Measurements from ENCODE around the gene CIRBP. TPM values are rescaled to one million over a fixed set of nuclear protein-coding genes. Genes with fewer than 3 reads are reported as not detected.

Gene CIRBP
- total and polyA plus RNA-seq, 2 donors (not counting 1 experiment from before 2014, with no cell fraction given), result 643 to 1,164 TPM

GRCh38 chr19:1225440-1226226 is 43.5 kb upstream of the CIRBP start:
- ChIA-PET CTCF (interaction anchor here (0.8 to 1.0 kb wide), 2 partner anchors 39 to 111 kb away, joined by 3 read pairs; no protein-coding TSS in a partner anchor), POLR2A (no interaction called here)
- H3K9me3 ChIP-seq (ENCODE audit: control extremely low read depth in 1 of 3, control insufficient read depth in 2 of 3, insufficient read depth in 1 of 3, low read length in 2 of 3), result no peaks in the 10 kb centered on the region
- no peaks in the 10 kb centered on the region for H3K9me3 Mint-ChIP-seq (ENCODE audit: insufficient read depth)
- H3K79me2 ChIP-seq (ENCODE audit: control insufficient read depth, insufficient read depth, low read length), result peaks cover 16% of the 10 kb centered on the region
- H3K27me3 ChIP-seq (replicated peaks in 1 of 4; ENCODE audit: control extremely low read depth in 1 of 4, control insufficient read depth in 3 of 4, insufficient read depth in 4 of 4, low read length in 3 of 4), result no peaks in the 10 kb centered on the region
- peaks cover 25% of the 10 kb centered on the region for H4K20me1 ChIP-seq (ENCODE audit: control insufficient read depth, insufficient read depth, low read length, poor library complexity, severe bottlenecking)
- peaks cover 0 to 35% of the 10 kb centered on the region in 2 experiments for H3K36me3 ChIP-seq (replicated peaks in 1 of 2; ENCODE audit: control extremely low read depth in 1 of 2, control insufficient read depth in 1 of 2, extremely low read depth in 1 of 2, insufficient read depth in 2 of 2, low read length in 1 of 2)
- H3K27ac ChIP-seq (ENCODE audit: low read length in 2 of 2), result no peak overlapping the region
- no peak overlapping the region for H3K27ac Mint-ChIP-seq
- intact Hi-C loops (cut with micrococcal nuclease), result no loop called here
- H3K4me3 ChIP-seq (ENCODE audit: control extremely low read depth in 1 of 5, extremely low read depth in 1 of 5, insufficient read depth in 1 of 5, low read depth in 2 of 5, low read length in 4 of 5), result no peak overlapping the region
- no peak for TF ChIP-seq EZH2 (IDR thresholded peaks at IDR 0.05; ENCODE audit: borderline replicate concordance, insufficient read depth, low read depth, low read length, poor library complexity, severe bottlenecking)
- no peak for TF ChIP-seq CTCF (IDR thresholded peaks at IDR 0.05)
- H3K4me2 ChIP-seq (replicated peaks; ENCODE audit: low read depth, low read length, poor library complexity, severe bottlenecking), result no peak overlapping the region
- no peaks in the 10 kb centered on the region for H3K27me3 Mint-ChIP-seq
- WGBS (ENCODE audit: insufficient coverage), result 97% methylated on average over 24 of the region's 29 CpGs
- no peak overlapping the region for H3K4me3 Mint-ChIP-seq
- peaks cover 2% of the 10 kb centered on the region for H3K4me1 Mint-ChIP-seq
- H3K9ac ChIP-seq (ENCODE audit: low read length), result no peak overlapping the region
- H3K4me1 ChIP-seq (ENCODE audit: control insufficient read depth in 2 of 2, insufficient read depth in 2 of 2, low read length in 2 of 2), result no peaks in the 10 kb centered on the region
- DNase-seq, result no peak
- no peak overlapping the region for H2AFZ ChIP-seq (ENCODE audit: insufficient read depth, low read depth, low read length, poor library complexity, severe bottlenecking)
- ATAC-seq (ENCODE audit: low read depth), result no peak

GRCh38 chr19:1226227-1226518 is 43.0 kb upstream of the CIRBP start:
- no peak overlapping the region for H3K27ac ChIP-seq (ENCODE audit: low read length in 2 of 2)
- ChIA-PET POLR2A (no interaction called here), CTCF (interaction anchor here (1.0 kb wide), 1 partner anchor 112 kb away, joined by 3 read pairs; no protein-coding TSS in a partner anchor)
- H3K4me2 ChIP-seq (replicated peaks; ENCODE audit: low read depth, low read length, poor library complexity, severe bottlenecking), result no peak overlapping the region
- H4K20me1 ChIP-seq (ENCODE audit: control insufficient read depth, insufficient read depth, low read length, poor library complexity, severe bottlenecking), result peaks cover 20% of the 10 kb centered on the region
- no peaks in the 10 kb centered on the region for H3K9me3 ChIP-seq (ENCODE audit: control extremely low read depth in 1 of 3, control insufficient read depth in 2 of 3, insufficient read depth in 1 of 3, low read length in 2 of 3)
- Mint-ChIP-seq H3K4me3 (no peak overlapping the region), H3K27ac (no peak overlapping the region), H3K27me3 (no peaks in the 10 kb centered on the region), H3K4me1 (peaks cover 2% of the 10 kb centered on the region), H3K9me3 (ENCODE audit: insufficient read depth) (no peaks in the 10 kb centered on the region)
- H3K36me3 ChIP-seq (replicated peaks in 1 of 2; ENCODE audit: control extremely low read depth in 1 of 2, control insufficient read depth in 1 of 2, extremely low read depth in 1 of 2, insufficient read depth in 2 of 2, low read length in 1 of 2), result peaks cover 0 to 30% of the 10 kb centered on the region in 2 experiments
- intact Hi-C loops (cut with micrococcal nuclease), result no loop called here
- no peaks in the 10 kb centered on the region for H3K4me1 ChIP-seq (ENCODE audit: control insufficient read depth in 2 of 2, insufficient read depth in 2 of 2, low read length in 2 of 2)
- no peak overlapping the region for H3K4me3 ChIP-seq (ENCODE audit: control extremely low read depth in 1 of 5, extremely low read depth in 1 of 5, insufficient read depth in 1 of 5, low read depth in 2 of 5, low read length in 4 of 5)
- H2AFZ ChIP-seq (ENCODE audit: insufficient read depth, low read depth, low read length, poor library complexity, severe bottlenecking), result no peak overlapping the region
- no peak for DNase-seq
- 98% methylated on average over 11 of the region's 11 CpGs for WGBS (ENCODE audit: insufficient coverage)
- H3K79me2 ChIP-seq (ENCODE audit: control insufficient read depth, insufficient read depth, low read length), result peaks cover 11% of the 10 kb centered on the region
- H3K9ac ChIP-seq (ENCODE audit: low read length), result no peak overlapping the region
- no peaks in the 10 kb centered on the region for H3K27me3 ChIP-seq (replicated peaks in 1 of 4; ENCODE audit: control extremely low read depth in 1 of 4, control insufficient read depth in 3 of 4, insufficient read depth in 4 of 4, low read length in 3 of 4)
- ATAC-seq (ENCODE audit: low read depth), result no peak
- TF ChIP-seq CTCF (IDR thresholded peaks at IDR 0.05) (no peak), EZH2 (IDR thresholded peaks at IDR 0.05; ENCODE audit: borderline replicate concordance, insufficient read depth, low read depth, low read length, poor library complexity, severe bottlenecking) (no peak)
